Cardiac septum (tissue), 1 donor: Measurements from ENCODE around the gene PDZD2. TPM values are rescaled to one million over a fixed set of nuclear protein-coding genes. Genes with fewer than 3 reads are reported as not detected.
"Not testable (repeated sequence)": the region's sequence is repeated elsewhere in the genome, so short reads cannot be mapped to it uniquely, and the experiment has no call there.

Experiments used
- DNase-seq: peaks from one replicate; pipeline ENCODE4 v3.0.0-alpha.2; 2020; ENCODE audit warnings: low spot score
- intact Hi-C: fragments of 100-400 bp; cut with DNase I; formaldehyde crosslinking; loops from one replicate; pipeline ENCODE4 v1.14.0; 2022
- total RNA-seq: library from RNA; stranded (reverse); fragmentation: NEBNext Ultra II Directional; extraction: Animal tissue kit (Norgen Biotek cat#: 25700); gene quantifications from one replicate; pipeline ENCODE4 v1.2.1, GENCODE V29; 2021
- donor health status: DM: no; HTN: no; CAD: no.

The PDZD2 gene
- total RNA-seq, 1 donor from 2014 or later = 67.1 TPM

GRCh38 chr5:31722111-31722510 lies 83.2 kb downstream of the PDZD2 start:
- intact Hi-C loops = no loop called here
- no peak for DNase-seq

GRCh38 chr5:31725996-31726395 lies 87.1 kb downstream of the PDZD2 start:
- intact Hi-C loops = no loop called here
- no peak for DNase-seq

- intact Hi-C loops = no loop called here
- no peak for DNase-seq
Observed at GRCh38 chr5:31726952-31727351, 88.0 kb downstream of the PDZD2 start.

- intact Hi-C loops = no loop called here
- DNase-seq = no peak
Observed at GRCh38 chr5:31728039-31728438, 89.1 kb downstream of the PDZD2 start.

GRCh38 chr5:31728806-31729205 lies 89.9 kb downstream of the PDZD2 start:
- intact Hi-C loops, DNase-seq: not testable (repeated sequence)

GRCh38 chr5:31730139-31730538 lies 91.2 kb downstream of the PDZD2 start:
- intact Hi-C loops = loop anchor here (5.0 kb wide), 1 partner anchor 88 kb away; no protein-coding TSS in a partner anchor
- no peak for DNase-seq

- no peak for DNase-seq
Observed at GRCh38 chr5:31731016-31731415, 92.1 kb downstream of the PDZD2 start.

GRCh38 chr5:31731710-31732301 lies 92.9 kb downstream of the PDZD2 start:
- DNase-seq = no peak
- intact Hi-C loops = loop anchor here (5.0 kb wide), 1 partner anchor 90 kb away; no protein-coding TSS in a partner anchor

More at GRCh38 chr5:31731016-31731415, 92.1 kb downstream of the PDZD2 start:
- intact Hi-C loops = loop anchor here (5.0 kb wide), 1 partner anchor 89 kb away; no protein-coding TSS in a partner anchor

- intact Hi-C loops = loop anchor here (5.0 kb wide), 1 partner anchor 91 kb away; no protein-coding TSS in a partner anchor
- DNase-seq = not testable (repeated sequence)
Observed at GRCh38 chr5:31732821-31733220, 93.9 kb downstream of the PDZD2 start.

GRCh38 chr5:31733371-31733770 lies 94.4 kb downstream of the PDZD2 start:
- intact Hi-C loops = loop anchor here (5.0 kb wide), 1 partner anchor 91 kb away; no protein-coding TSS in a partner anchor
- no peak for DNase-seq

GRCh38 chr5:31736127-31736526 lies 97.2 kb downstream of the PDZD2 start:
- intact Hi-C loops = no loop called here
- no peak for DNase-seq

- intact Hi-C loops = no loop called here
- DNase-seq = no peak
Observed at GRCh38 chr5:31738199-31738598, 99.3 kb downstream of the PDZD2 start.

GRCh38 chr5:31741496-31741895 lies 102.6 kb downstream of the PDZD2 start:
- no peak for DNase-seq
- intact Hi-C loops = loop anchor here (5.0 kb wide), 1 partner anchor 59 kb away; no protein-coding TSS in a partner anchor

- DNase-seq = no peak
- intact Hi-C loops = loop anchor here (5.0 kb wide), 1 partner anchor 61 kb away; no protein-coding TSS in a partner anchor
Observed at GRCh38 chr5:31743678-31744077, 104.7 kb downstream of the PDZD2 start.

GRCh38 chr5:31748458-31749172 lies 109.7 kb downstream of the PDZD2 start:
- no peak for DNase-seq
- intact Hi-C loops = no loop called here

GRCh38 chr5:31750215-31750614 lies 111.3 kb downstream of the PDZD2 start:
- no peak for DNase-seq
- intact Hi-C loops = no loop called here

- no peak for DNase-seq
- intact Hi-C loops = no loop called here
Observed at GRCh38 chr5:31751610-31752009, 112.7 kb downstream of the PDZD2 start.

GRCh38 chr5:31753700-31754357 lies 114.9 kb downstream of the PDZD2 start:
- no peak for DNase-seq
- intact Hi-C loops = no loop called here

GRCh38 chr5:31754358-31754704 lies 115.4 kb downstream of the PDZD2 start:
- intact Hi-C loops = no loop called here
- DNase-seq = no peak
